Measurements from ENCODE around the gene MTHFD1L.

MTHFD1L gene

GRCh38 chr6:150863213-150863928, 2.1 kb upstream of the MTHFD1L start:
- no peak overlapping the region for H3K4me2 ChIP-seq (ENCODE audit: low read length)
- H3K27me3 ChIP-seq (ENCODE audit: control insufficient read depth, low read length) = no peaks in the 10 kb centered on the region
- H3K9me2 ChIP-seq (replicated peaks; ENCODE audit: control insufficient read depth, low read length) = no peaks in the 10 kb centered on the region
- H3F3A ChIP-seq (ENCODE audit: control insufficient read depth, insufficient read depth) = 0 out of 2 replicates have a peak, but pooled peaks cover 3% of the 10 kb centered on the region
- H3K36me3 ChIP-seq (ENCODE audit: control insufficient read depth, low read length) = peaks cover 18% of the 10 kb centered on the region
- H3K27ac ChIP-seq (ENCODE audit: low read depth, low read length) = no peak overlapping the region
- H3K79me2 ChIP-seq (ENCODE audit: control insufficient read depth, low read length) = peaks cover 26% of the 10 kb centered on the region
- H3K4me3 ChIP-seq (ENCODE audit: low read length) = no peak overlapping the region
- peaks cover 22% of the 10 kb centered on the region for H3K4me1 ChIP-seq (ENCODE audit: control insufficient read depth, low read length)
- peaks cover 6% of the 10 kb centered on the region; the same call in 1 of the 2 replicates for H4K20me1 ChIP-seq (ENCODE audit: control insufficient read depth, insufficient read depth, low read depth, low read length)
- no peaks in the 10 kb centered on the region for H3K9me3 ChIP-seq (ENCODE audit: control insufficient read depth, insufficient read depth, low read length)
- TF ChIP-seq EZH2phosphoT487 (IDR thresholded peaks at IDR 0.05; ENCODE audit: borderline replicate concordance, low read length) (no peak), CTCF (IDR thresholded peaks at IDR 0.05; ENCODE audit: low read depth, low read length, poor library complexity, severe bottlenecking) (no peak)

GRCh38 chr6:150865043-150865405, 478 bp upstream of the MTHFD1L start:
- H3F3A ChIP-seq (ENCODE audit: control insufficient read depth, insufficient read depth) = 0 out of 2 replicates have a peak, but pooled peaks cover 3% of the 10 kb centered on the region
- peaks cover 22% of the 10 kb centered on the region for H3K4me1 ChIP-seq (ENCODE audit: control insufficient read depth, low read length)
- H3K36me3 ChIP-seq (ENCODE audit: control insufficient read depth, low read length) = peaks cover 22% of the 10 kb centered on the region
- no peaks in the 10 kb centered on the region for H3K9me3 ChIP-seq (ENCODE audit: control insufficient read depth, insufficient read depth, low read length)
- peaks cover 6% of the 10 kb centered on the region; the same call in 1 of the 2 replicates for H4K20me1 ChIP-seq (ENCODE audit: control insufficient read depth, insufficient read depth, low read depth, low read length)
- peaks cover 43% of the 10 kb centered on the region for H3K79me2 ChIP-seq (ENCODE audit: control insufficient read depth, low read length)
- no peak for TF ChIP-seq CTCF (IDR thresholded peaks at IDR 0.05; ENCODE audit: low read depth, low read length, poor library complexity, severe bottlenecking)
- TF ChIP-seq EZH2phosphoT487 (IDR thresholded peaks at IDR 0.05; ENCODE audit: borderline replicate concordance, low read length) = no peak
- H3K27ac ChIP-seq (ENCODE audit: low read depth, low read length) = no peak overlapping the region
- H3K4me2 ChIP-seq (ENCODE audit: low read length) = peak overlapping the region; percentile 80
- no peaks in the 10 kb centered on the region for H3K27me3 ChIP-seq (ENCODE audit: control insufficient read depth, low read length)
- no peaks in the 10 kb centered on the region for H3K9me2 ChIP-seq (replicated peaks; ENCODE audit: control insufficient read depth, low read length)
- H3K4me3 ChIP-seq (ENCODE audit: low read length) = peak overlapping the region; percentile 76

DNA sequence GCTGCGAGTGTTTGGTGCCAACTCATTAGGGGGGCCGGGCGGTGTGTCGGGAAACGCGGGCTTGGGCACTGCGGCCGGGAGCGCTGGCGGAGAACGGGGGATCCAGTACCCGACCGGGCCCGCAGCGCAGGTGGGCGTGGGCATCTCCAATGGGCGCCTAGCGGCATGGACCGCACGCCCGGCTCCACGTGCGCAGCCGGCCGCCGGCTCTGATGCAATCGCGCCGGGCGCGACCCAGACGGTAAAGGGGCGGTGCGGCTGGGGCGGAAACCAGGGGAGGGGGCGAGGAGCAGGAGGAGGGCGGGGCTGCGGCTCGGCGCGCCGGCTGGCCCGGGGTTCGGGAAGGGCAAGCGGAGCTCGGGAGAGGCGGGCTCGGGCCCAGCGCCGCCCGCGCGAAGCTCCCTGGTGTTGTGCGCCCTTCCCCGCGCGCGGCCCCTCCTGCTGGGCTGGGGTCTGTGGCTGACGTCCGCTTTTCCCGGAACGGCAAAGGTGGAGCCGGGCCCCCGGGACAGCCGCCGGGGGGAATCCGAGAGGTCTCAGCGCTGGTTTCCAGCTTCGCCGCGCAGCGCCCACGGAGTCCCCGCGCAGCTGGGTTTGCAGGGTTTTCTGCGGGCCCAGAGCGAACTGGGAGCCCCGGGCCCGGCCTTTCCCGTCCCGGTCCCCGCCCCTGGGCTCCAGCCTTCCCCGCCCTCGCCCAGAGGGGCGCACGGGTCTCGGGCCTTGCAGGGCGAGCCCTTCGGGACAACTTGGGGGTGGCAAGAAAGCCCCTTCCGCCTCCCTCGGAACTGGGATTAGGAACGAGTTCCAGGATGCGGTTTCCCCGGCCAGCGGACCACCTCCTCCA, 867 bp downstream of the MTHFD1L start:
- TF ChIP-seq CTCF (IDR thresholded peaks at IDR 0.05; ENCODE audit: low read depth, low read length, poor library complexity, severe bottlenecking) (no peak), EZH2phosphoT487 (IDR thresholded peaks at IDR 0.05; ENCODE audit: borderline replicate concordance, low read length) (no peak)
- Histone ChIP-seq H3K9me3 (ENCODE audit: control insufficient read depth, insufficient read depth, low read length) (no peaks in the 10 kb centered on the region), H3K36me3 (ENCODE audit: control insufficient read depth, low read length) (peaks cover 22% of the 10 kb centered on the region), H3K79me2 (ENCODE audit: control insufficient read depth, low read length) (peaks cover 54% of the 10 kb centered on the region), H3K4me3 (ENCODE audit: low read length) (peak overlapping the region; percentile 76), H4K20me1 (ENCODE audit: control insufficient read depth, insufficient read depth, low read depth, low read length) (peaks cover 11% of the 10 kb centered on the region; the same call in 1 of the 2 replicates), H3K9me2 (replicated peaks; ENCODE audit: control insufficient read depth, low read length) (no peaks in the 10 kb centered on the region), H3K27me3 (ENCODE audit: control insufficient read depth, low read length) (no peaks in the 10 kb centered on the region), H3K4me2 (ENCODE audit: low read length) (peak overlapping the region; percentile 80), H3F3A (ENCODE audit: control insufficient read depth, insufficient read depth) (0 out of 2 replicates have a peak, but pooled peaks cover 3% of the 10 kb centered on the region), H3K27ac (ENCODE audit: low read depth, low read length) (peak overlapping the region; percentile 63), H3K4me1 (ENCODE audit: control insufficient read depth, low read length) (peaks cover 22% of the 10 kb centered on the region)

Measured in DOHH2 (cell line).